HG02642 (cell line): ENCODE results near the gene MINDY3.

Experiments
- ATAC-seq: cut with Tn5 transposase; IDR thresholded peaks from one replicate; pipeline ENCODE4 v1.9.1; 2021; ENCODE audit warnings: mild to moderate bottlenecking; ENCODE audit not compliant: unreplicated experiment, poor library complexity

MINDY3 gene

DNA sequence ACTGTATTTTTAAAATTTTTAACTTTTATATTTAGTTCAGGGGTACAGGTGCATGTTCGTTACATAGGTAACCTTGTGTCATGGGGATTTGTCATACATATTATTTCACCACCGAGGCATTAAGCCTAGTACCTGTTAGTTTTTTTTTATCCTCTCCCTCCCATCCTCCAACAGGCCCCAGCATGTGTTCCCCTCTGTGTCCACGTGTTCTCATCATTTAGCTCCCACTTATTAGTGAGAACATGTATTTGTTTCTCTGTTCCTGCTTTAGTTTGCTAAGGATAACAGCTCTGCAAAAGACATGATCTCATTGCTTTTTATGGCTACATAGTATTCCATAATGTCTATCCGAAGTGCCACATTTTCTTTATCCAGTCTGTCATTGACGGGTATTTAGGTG is 118.2 kb downstream of the MINDY3 start:
- ATAC-seq, result no peak

GRCh38 chr10:15741581-15741980 is 118.7 kb downstream of the MINDY3 start:
- no peak for ATAC-seq

- ATAC-seq, result no peak
These were observed 120.0 kb downstream of the MINDY3 start for GRCh38 chr10:15740261-15740660.

- no peak for ATAC-seq
These were observed 120.9 kb downstream of the MINDY3 start for GRCh38 chr10:15739254-15739970.

DNA sequence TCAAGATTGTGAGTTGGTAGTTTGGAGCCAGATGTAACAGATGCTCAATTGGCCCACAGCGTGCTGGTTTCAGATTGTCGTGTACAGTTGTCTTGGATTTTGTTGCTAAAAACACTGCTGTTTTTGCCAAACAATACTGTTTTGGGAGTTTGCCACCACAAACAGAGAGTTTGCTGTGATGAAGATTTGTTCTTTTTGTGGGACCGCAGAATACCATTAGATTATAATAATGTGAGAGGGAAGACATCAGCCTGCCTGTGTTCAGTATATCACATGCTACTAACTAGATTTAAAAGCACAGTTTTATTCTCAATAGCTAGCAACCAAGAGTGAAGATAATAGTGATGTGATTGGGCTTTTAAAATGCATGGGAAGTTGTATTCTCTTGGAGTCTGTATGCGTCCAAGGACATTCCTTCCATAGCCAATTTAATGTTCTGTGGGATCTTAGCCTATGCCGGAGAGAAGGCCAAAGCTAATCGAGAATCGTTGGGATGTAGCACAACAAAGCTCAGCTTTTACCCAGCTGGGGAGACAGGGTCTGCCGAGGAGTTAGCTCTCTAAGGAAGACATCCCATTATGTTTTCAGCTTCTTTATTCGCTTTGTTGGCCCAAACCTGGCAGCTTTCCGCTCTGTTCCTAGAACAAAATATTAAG is 121.9 kb downstream of the MINDY3 start:
- ATAC-seq, result no peak

DNA sequence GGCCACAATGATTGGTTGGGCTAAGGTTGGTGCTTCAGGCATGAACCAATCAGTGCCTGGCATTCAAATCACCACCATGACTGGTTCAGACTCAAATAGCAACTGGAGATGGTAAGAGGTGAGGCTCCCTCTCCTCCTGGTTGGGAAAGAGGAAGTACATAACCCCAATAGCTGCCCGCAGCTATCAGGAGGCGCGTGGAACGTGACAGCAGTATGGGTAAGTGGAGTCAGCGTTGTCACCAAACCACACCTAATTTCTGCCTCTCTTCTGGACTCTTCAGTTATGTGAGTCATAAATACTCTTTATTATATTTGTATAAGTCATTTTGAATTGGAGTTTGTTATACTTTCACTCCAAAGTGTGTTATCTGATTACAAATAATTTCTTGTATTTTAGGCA is 122.7 kb downstream of the MINDY3 start:
- no peak for ATAC-seq

- no peak for ATAC-seq
These were observed 124.5 kb downstream of the MINDY3 start for GRCh38 chr10:15735763-15736162.

- ATAC-seq, result no peak
These were observed 130.0 kb downstream of the MINDY3 start for GRCh38 chr10:15730341-15730740.

- no peak for ATAC-seq
These were observed 130.4 kb downstream of the MINDY3 start for GRCh38 chr10:15729890-15730289.
